ENCODE data around the gene TSPEAR.
"Not testable (repeated sequence)": the region's sequence is repeated elsewhere in the genome, so short reads cannot be mapped to it uniquely, and the experiment has no call there.

The TSPEAR gene

GRCh38 chr21:44702111-44702972, 9.0 kb downstream of the TSPEAR start:
- no peak overlapping the region for H3K4me3 ChIP-seq (replicated peaks; ENCODE audit: low read depth, low read length)
- no peak for DNase-seq (ENCODE audit: low read depth)
- TF ChIP-seq CTCF (IDR thresholded peaks at IDR 0.05; ENCODE audit: low read length, missing control alignments) = no peak

GRCh38 chr21:44701541-44701940, 9.8 kb downstream of the TSPEAR start:
- DNase-seq (ENCODE audit: low read depth) = no peak

GRCh38 chr21:44701023-44701400, 10.4 kb downstream of the TSPEAR start:
- H3K4me3 ChIP-seq (replicated peaks; ENCODE audit: low read depth, low read length) = no peak overlapping the region
- no peak for TF ChIP-seq CTCF (IDR thresholded peaks at IDR 0.05; ENCODE audit: low read length, missing control alignments)
- no peak for DNase-seq (ENCODE audit: low read depth)

More at GRCh38 chr21:44701541-44701940, 9.8 kb downstream of the TSPEAR start:
- no peak overlapping the region for H3K4me3 ChIP-seq (replicated peaks; ENCODE audit: low read depth, low read length)
- TF ChIP-seq CTCF (IDR thresholded peaks at IDR 0.05; ENCODE audit: low read length, missing control alignments) = no peak

GRCh38 chr21:44700101-44701022, 11.0 kb downstream of the TSPEAR start:
- no peak for DNase-seq (ENCODE audit: low read depth)
- H3K4me3 ChIP-seq (replicated peaks; ENCODE audit: low read depth, low read length) = no peak overlapping the region
- no peak for TF ChIP-seq CTCF (IDR thresholded peaks at IDR 0.05; ENCODE audit: low read length, missing control alignments)

GRCh38 chr21:44699502-44700001, 11.8 kb downstream of the TSPEAR start:
- no peak for DNase-seq (ENCODE audit: low read depth)
- no peak overlapping the region for H3K4me3 ChIP-seq (replicated peaks; ENCODE audit: low read depth, low read length)
- no peak for TF ChIP-seq CTCF (IDR thresholded peaks at IDR 0.05; ENCODE audit: low read length, missing control alignments)

GRCh38 chr21:44697811-44698734, 13.3 kb downstream of the TSPEAR start:
- TF ChIP-seq CTCF (IDR thresholded peaks at IDR 0.05; ENCODE audit: low read length, missing control alignments) = no peak
- DNase-seq (ENCODE audit: low read depth) = no peak
- H3K4me3 ChIP-seq (replicated peaks; ENCODE audit: low read depth, low read length) = no peak overlapping the region

- not testable (repeated sequence) for DNase-seq (ENCODE audit: low read depth); H3K4me3 ChIP-seq (replicated peaks; ENCODE audit: low read depth, low read length)
These were observed 14.1 kb downstream of the TSPEAR start, which contains the start of gene KRTAP10-12 for GRCh38 chr21:44697172-44697810. Gene KRTAP10-12, plus strand, starts transcription at chr21:44697172. Its CDS starts 30 bp downstream, at chr21:44697202.

Measured in fibroblast of pulmonary artery (primary cell).